Keratinocyte (primary cell): Measurements from ENCODE around the gene PAN3. TPM values are rescaled to one million over a fixed set of nuclear protein-coding genes. Genes with fewer than 3 reads are reported as not detected.

Source experiments
- DNase-seq: peaks from one replicate; pipeline ENCODE4 v3.0.0-alpha.2; 2011; ENCODE audit warnings: low read depth, missing footprints, low spot score
- FAIRE-seq: peaks from 2 replicates; lab custom pipeline; 2011; peaks lifted over from hg19 to GRCh38; lab: Jason Lieb, UNC
- H2AFZ ChIP-seq: 2 replicates; pipeline ENCODE4 v1.6.0; 2012; ENCODE audit warnings: low read length, control low read depth, inconsistent platforms; ENCODE audit not compliant: control insufficient read depth
- H3K27ac ChIP-seq: 2 replicates; pipeline ENCODE4 v1.5.1; 2011; ENCODE audit warnings: low read length; ENCODE audit not compliant: control insufficient read depth, insufficient read depth
- H3K27me3 ChIP-seq: 3 replicates; pipeline ENCODE4 v1.6.0; 2011; ENCODE audit warnings: low read length; ENCODE audit not compliant: control insufficient read depth, insufficient read depth; ENCODE audit errors: extremely low read depth
- H3K36me3 ChIP-seq, 2 experiments: 2 replicates in 1 of 2; 3 replicates in 1 of 2; pipeline ENCODE4 v1.5.1; 2011; ENCODE audit warnings: low read length in 2 of 2, mild to moderate bottlenecking in 1 of 2; ENCODE audit not compliant: control insufficient read depth in 2 of 2, insufficient read depth in 2 of 2; ENCODE audit errors: extremely low read depth in 1 of 2
- H3K4me1 ChIP-seq: 3 replicates; pipeline ENCODE4 v1.5.1; 2011; ENCODE audit warnings: low read length; ENCODE audit not compliant: control insufficient read depth, insufficient read depth; ENCODE audit errors: extremely low read depth
- H3K4me2 ChIP-seq: 3 replicates; pipeline ENCODE4 v1.6.0; 2011; ENCODE audit warnings: low read depth, low read length; ENCODE audit not compliant: control insufficient read depth, insufficient read depth; ENCODE audit errors: extremely low read depth
- H3K4me3 ChIP-seq, 3 experiments: fragments of 200-600 bp in 1 of 3; sonication (generic) in 1 of 3; 2 replicates in 2 of 3; 3 replicates in 1 of 3; pipeline ENCODE4 v1.5.1; 2011 to 2016; ENCODE audit warnings: low read length in 3 of 3, mild to moderate bottlenecking in 3 of 3, control low read depth in 2 of 3, inconsistent platforms in 1 of 3, low read depth in 1 of 3, mixed read lengths in 1 of 3, mixed run types in 1 of 3, moderate library complexity in 1 of 3; ENCODE audit not compliant: control insufficient read depth in 2 of 3, insufficient read depth in 2 of 3; ENCODE audit errors: extremely low read depth in 1 of 3
- H3K79me2 ChIP-seq: 2 replicates; pipeline ENCODE4 v1.6.0; 2012; ENCODE audit warnings: low read length; ENCODE audit not compliant: control insufficient read depth, insufficient read depth
- H3K9ac ChIP-seq: 3 replicates; pipeline ENCODE4 v1.6.0; 2011; ENCODE audit warnings: low read length; ENCODE audit not compliant: control insufficient read depth, insufficient read depth; ENCODE audit errors: extremely low read depth
- H3K9me1 ChIP-seq: 3 replicates; pipeline ENCODE4 v1.6.0; 2011; ENCODE audit warnings: low read length; ENCODE audit not compliant: control insufficient read depth, insufficient read depth; ENCODE audit errors: extremely low read depth
- H3K9me3 ChIP-seq: 2 replicates; pipeline ENCODE4 v1.5.1; 2012; ENCODE audit warnings: low read depth, low read length; ENCODE audit not compliant: control insufficient read depth
- H4K20me1 ChIP-seq: 3 replicates; pipeline ENCODE4 v1.6.0; 2011; ENCODE audit warnings: low read length; ENCODE audit not compliant: control insufficient read depth, insufficient read depth; ENCODE audit errors: extremely low read depth
- EZH2 ChIP-seq: IDR thresholded peaks from one replicate; pipeline ENCODE4 v1.6.1; 2012; ENCODE audit warnings: inconsistent platforms, mild to moderate bottlenecking, low read length, moderate library complexity
- dilution Hi-C: fragments of 300-500 bp; cut with MboI; formaldehyde crosslinking; loops from one replicate; pipeline ENCODE4 v1.7.0; 2020; ENCODE audit warnings: low sequenced_read_pairs; ENCODE audit not compliant: extremely low pct_ligation_motif_present
- polyA plus RNA-seq, 5 experiments: library from polyadenylated mRNA; depleted of rRNA in 3 of 5; stranded (reverse) in 3 of 5; stranded (forward) in 1 of 5; unstranded in 1 of 5; fragments of >200 nt; gene quantifications; 1 replicate in 1 of 5; 2 replicates in 3 of 5; 3 replicates in 1 of 5; pipeline versions ENCODE4 v1.2.1 to v1.2.3, GENCODE V29; 2011 to 2012; ENCODE audit warnings: missing spikeins in 2 of 5, low read depth in 1 of 5, low replicate concordance in 1 of 5
- TF ChIP-seq, protein P1 (sequence below), 3 experiments: IDR thresholded peaks in 1 of 3; conservative IDR thresholded peaks in 1 of 3; optimal IDR thresholded peaks in 1 of 3; 2 replicates in 2 of 3; 3 replicates in 1 of 3; pipeline versions ENCODE3 to v1.5.1; 2011; ENCODE audit warnings: low read length in 3 of 3, mild to moderate bottlenecking in 3 of 3, moderate library complexity in 2 of 3, control low read depth in 1 of 3, inconsistent platforms in 1 of 3; ENCODE audit not compliant: insufficient read depth in 2 of 3; ENCODE audit errors: extremely low read depth in 1 of 3

The PAN3 gene
- polyA plus RNA-seq, 1 donor (not counting 4 experiments of a cell fraction or from before 2014, with no cell fraction given): 16.8 TPM

DNA sequence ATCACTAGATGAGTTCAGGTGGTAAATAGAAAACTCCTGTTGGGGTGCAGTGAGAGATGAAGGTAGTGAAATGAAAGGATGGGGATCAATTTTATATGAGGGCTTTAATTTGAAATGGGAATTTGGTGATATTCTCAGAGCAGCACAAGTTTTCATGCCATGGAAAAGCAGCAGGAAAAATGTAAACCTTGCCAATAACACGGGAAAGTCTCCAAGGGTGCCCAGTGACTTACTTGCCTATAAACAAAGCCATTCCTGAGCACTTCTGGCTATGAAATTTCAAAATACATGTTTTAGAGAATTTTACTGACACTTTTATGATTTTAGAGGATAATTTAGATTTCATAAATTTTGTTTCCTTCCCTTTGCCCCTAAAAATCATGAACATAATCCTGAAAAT, 21.6 kb upstream of the PAN3 start:
- Histone ChIP-seq H4K20me1 (no peaks in the 10 kb centered on the region), H3K79me2 (no peaks in the 10 kb centered on the region), H3K4me3 (no peak overlapping the region), H3K9me3 (no peaks in the 10 kb centered on the region), H3K9ac (no peak overlapping the region), H2AFZ (no peak overlapping the region), H3K27me3 (no peaks in the 10 kb centered on the region), H3K9me1 (no peaks in the 10 kb centered on the region), H3K27ac (no peak overlapping the region), H3K4me2 (no peak overlapping the region), H3K4me1 (no peaks in the 10 kb centered on the region), H3K36me3 (no peaks in the 10 kb centered on the region)
- dilution Hi-C loops: no loop called here
- TF ChIP-seq EZH2: no peak
- TF ChIP-seq, protein P1, sequence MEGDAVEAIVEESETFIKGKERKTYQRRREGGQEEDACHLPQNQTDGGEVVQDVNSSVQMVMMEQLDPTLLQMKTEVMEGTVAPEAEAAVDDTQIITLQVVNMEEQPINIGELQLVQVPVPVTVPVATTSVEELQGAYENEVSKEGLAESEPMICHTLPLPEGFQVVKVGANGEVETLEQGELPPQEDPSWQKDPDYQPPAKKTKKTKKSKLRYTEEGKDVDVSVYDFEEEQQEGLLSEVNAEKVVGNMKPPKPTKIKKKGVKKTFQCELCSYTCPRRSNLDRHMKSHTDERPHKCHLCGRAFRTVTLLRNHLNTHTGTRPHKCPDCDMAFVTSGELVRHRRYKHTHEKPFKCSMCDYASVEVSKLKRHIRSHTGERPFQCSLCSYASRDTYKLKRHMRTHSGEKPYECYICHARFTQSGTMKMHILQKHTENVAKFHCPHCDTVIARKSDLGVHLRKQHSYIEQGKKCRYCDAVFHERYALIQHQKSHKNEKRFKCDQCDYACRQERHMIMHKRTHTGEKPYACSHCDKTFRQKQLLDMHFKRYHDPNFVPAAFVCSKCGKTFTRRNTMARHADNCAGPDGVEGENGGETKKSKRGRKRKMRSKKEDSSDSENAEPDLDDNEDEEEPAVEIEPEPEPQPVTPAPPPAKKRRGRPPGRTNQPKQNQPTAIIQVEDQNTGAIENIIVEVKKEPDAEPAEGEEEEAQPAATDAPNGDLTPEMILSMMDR (optimal IDR thresholded peaks at IDR 0.05 in 1 of 3, IDR thresholded peaks at IDR 0.05 in 1 of 3, conservative IDR thresholded peaks at IDR 0.05 in 1 of 3; ENCODE audit: extremely low read depth in 1 of 3, insufficient read depth in 2 of 3, low read length in 3 of 3): no peak
- DNase-seq (no peak), FAIRE-seq (no peak)

DNA sequence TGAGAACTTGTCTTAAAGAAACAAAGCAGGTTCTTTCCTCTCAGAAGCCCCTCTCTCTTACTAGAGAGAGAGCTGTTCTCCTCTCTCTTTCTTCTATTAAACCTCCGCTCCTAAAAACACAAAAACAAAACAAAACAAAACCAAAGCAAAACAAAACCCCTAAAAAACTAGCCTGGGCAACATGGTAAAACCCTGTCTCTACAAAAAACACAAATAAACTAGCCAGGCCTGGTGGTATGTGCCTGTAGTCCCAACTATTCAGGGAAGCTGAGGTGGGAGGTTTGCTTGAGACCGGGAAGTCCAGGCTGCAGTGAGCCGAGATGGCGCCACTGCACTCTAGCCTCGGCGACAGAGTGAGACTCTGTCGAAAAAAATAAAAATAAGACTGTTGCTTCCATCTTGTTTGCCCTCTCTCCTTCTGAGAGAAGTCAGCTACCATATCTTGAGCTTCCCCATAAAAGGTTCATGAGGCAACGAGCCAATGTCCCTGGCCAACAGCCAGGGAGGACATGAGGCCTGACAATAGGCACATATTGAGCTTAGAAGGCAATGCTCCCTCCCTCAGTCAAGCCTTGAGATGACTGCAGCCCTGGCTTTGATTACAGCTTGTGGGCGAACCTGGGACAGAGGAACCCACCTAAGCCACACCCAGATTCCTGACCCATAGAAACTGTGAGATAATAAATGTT, 20.5 kb upstream of the PAN3 start:
- Histone ChIP-seq H3K9me1 (no peaks in the 10 kb centered on the region), H3K4me1 (no peaks in the 10 kb centered on the region), H3K9ac (no peak overlapping the region), H3K79me2 (no peaks in the 10 kb centered on the region), H4K20me1 (no peaks in the 10 kb centered on the region), H3K9me3 (no peaks in the 10 kb centered on the region), H3K4me2 (no peak overlapping the region), H3K27me3 (no peaks in the 10 kb centered on the region), H3K36me3 (no peaks in the 10 kb centered on the region), H3K27ac (no peak overlapping the region), H2AFZ (no peak overlapping the region), H3K4me3 (no peak overlapping the region)
- no peak for TF ChIP-seq EZH2
- TF ChIP-seq, protein P1 (optimal IDR thresholded peaks at IDR 0.05 in 1 of 3, IDR thresholded peaks at IDR 0.05 in 1 of 3, conservative IDR thresholded peaks at IDR 0.05 in 1 of 3; ENCODE audit: extremely low read depth in 1 of 3, insufficient read depth in 2 of 3, low read length in 3 of 3): no peak
- DNase-seq: no peak
- dilution Hi-C loops: no loop called here
- FAIRE-seq: no peak
